GM18873 (cell line): ENCODE results near the gene MPZ.
A peak's percentile ranks its signal among the peaks of the same experiment; 100 is the strongest.
"Not testable (repeated sequence)": the region's sequence is repeated elsewhere in the genome, so short reads cannot be mapped to it uniquely, and the experiment has no call there.

Experiments used
- ATAC-seq: cut with Tn5 transposase; IDR thresholded peaks from one replicate; pipeline ENCODE4 v1.9.1; 2021; ENCODE audit warnings: mild to moderate bottlenecking, moderate library complexity, moderate number of reproducible peaks; ENCODE audit not compliant: unreplicated experiment, low FRiP score

The MPZ gene

DNA sequence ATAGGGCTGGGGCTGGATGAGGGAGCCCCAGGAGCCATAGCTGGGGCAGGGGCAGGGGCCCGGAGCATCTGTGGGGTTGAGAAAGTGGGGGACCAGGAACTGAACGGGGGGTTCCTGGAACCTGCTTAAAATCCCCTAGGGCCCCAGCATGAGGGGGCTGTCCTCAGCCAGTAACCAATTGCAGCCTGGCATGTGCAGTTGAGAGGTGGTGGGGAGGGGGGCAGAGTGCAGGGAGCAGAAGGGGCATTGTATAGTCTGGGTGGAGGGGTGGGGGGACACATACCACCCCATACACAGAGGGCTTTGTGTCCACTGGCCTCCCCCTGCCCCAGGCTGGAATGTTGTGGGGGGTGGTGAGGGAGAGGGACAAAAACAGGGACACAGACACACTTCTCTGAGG lies at the start of gene MPZ:
Gene MPZ, minus strand, starts transcription at position 101 of the 400 bp plus-strand sequence. Its CDS starts 63 bp downstream, at position 38.
- no peak for ATAC-seq

DNA sequence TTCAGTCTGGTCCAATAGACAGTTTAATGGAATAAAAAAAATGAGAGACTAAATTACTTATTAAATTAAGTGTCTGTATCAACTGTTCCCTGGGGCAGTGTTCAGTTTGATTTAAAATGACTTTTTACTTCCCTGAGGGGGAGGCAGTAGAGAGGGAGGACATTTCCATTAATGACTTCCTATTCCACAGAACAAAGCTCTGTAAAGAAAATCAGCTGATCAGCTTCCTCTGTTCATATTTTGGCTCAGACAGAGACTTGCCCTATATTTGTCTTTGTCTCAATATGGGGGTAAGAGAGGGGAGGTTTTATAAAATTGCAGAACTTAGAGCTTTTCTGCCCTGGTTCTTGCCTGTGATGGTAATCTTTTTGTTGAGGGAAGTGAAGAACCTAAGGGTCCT lies 49.5 kb upstream of the MPZ start:
- ATAC-seq, result no peak

DNA sequence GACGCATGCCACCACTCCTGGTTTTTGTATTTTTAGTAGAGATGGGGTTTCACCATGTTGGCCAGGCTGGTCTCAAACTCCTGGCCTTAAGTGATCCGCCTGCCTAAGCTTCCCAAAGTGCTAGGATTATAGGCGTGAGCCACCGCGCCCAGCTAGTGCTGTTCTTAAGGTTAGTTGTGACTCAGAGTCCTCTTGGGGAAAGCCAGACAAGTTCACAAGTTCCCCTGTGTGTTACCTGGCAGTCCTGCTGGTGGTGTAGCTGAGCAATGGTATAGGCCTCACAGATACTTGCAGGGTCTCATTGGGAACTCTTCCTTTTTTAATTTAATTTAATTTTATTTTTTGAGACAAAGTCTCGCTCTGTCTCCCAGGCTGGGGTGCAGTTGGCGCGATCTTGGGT lies 47.3 kb upstream of the MPZ start:
- no peak for ATAC-seq

DNA sequence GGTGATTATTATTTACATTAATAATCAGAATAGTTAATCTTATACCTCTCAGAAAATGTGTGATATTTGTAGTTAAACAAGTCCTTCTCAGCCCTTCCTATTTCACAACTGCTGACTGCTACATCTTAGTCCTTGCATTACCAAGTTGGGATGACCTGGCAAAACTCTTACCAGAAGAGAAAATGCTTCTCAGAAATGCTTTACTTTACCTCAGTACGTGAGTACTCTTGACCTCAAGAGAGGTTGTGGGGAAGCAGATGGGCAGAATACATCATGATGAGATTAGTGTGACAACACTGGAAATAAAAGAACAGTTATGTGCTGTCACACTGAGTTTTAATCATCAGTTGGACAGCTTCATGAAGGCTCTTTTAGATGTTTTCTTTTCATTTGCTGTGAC lies 41.7 kb upstream of the MPZ start:
- ATAC-seq, result no peak

DNA sequence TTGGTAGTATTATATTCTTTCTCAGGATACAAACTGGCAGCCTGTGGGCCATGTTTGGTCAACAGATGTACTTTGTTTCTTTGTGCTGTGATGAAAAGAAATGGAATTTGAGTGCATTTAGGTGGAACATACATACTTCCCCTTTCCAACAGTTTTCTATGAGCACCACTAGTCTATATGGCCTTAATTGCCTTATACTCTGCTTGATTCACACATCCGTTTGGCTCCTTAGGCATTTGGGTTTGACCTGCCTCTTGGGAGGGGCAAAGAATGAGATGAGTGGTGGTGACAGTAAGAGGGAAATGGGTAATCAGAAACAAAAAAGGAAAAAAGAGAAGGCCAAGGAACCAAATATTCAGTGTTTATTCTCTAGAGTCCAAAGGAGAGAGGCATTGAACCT lies 40.9 kb upstream of the MPZ start:
- no peak for ATAC-seq

DNA sequence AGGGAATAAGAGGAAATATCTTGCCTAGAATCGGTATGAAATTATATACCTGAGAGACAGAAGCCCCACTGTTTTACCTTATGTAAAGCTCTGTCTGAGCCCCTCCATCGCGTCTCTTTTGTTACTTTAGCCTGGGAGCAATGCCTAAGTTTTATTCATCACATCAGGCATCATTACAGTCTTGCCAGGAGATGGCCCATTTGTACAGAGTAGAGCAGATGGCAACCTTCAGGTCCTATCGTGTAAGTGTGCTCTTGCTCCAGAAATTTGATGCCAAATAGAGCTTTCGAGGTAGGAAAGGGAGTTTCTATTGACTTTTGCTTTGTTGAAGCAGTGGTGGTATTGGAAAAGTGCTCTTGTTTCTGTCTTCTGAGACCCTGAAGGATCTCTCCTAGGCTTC lies 33.1 kb upstream of the MPZ start:
- no peak for ATAC-seq

DNA sequence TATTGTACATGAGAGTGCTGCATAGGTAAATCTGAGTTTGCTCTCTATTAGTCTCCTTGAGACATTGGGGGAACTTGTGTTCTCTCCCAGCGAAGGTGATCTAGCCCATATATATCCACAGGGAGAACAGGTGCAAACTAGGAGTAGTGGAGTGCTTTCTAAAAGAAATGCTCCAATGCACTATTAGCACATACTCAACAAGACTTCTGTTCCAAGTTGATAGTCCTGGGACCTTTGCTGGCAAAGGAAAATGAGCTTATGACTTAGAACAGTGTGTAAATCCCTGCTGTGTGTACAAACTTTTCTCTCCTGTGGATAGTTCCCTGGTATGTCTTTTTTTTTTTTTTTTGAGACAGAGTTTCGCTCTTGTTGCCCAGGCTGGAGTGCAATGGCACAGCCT lies 32.4 kb upstream of the MPZ start:
- no peak for ATAC-seq

DNA sequence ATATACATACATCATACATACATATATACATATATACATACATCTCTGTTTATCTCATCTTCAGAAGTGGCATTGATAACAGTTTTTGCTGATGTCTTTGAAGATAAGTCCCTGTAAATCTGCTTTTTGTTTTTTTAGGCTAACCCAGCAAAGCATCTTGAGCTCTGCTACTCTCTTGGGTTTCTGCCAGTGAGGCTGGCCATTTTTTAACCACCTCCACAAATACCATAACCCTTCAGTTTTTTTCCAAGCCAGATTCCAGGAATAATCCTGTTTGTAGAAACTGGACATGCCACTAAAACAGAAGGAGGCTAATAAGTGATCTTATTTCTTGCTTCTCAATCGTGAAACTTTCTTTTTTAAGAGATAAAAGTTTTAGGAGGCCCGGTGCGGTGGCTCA lies 26.0 kb upstream of the MPZ start:
- no peak for ATAC-seq

DNA sequence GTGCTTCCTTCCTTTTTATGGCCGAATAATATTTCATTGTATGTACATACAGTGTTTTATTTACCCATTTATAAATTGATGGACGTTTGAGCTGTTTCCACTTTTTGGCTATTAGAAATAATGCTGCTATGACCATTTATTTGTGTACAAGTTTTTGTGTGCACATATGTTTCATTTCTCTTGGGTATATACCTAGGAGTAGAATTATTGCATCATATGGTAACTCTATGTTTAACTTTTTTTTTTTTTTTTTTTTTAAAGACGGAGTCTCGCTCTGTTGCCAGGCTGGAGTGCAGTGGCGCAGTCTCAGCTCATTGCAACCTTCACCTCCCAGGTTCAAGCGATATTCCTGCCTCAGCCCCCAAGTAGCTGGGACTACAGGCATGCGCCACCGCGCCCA lies 23.4 kb upstream of the MPZ start:
- ATAC-seq, result no peak

DNA sequence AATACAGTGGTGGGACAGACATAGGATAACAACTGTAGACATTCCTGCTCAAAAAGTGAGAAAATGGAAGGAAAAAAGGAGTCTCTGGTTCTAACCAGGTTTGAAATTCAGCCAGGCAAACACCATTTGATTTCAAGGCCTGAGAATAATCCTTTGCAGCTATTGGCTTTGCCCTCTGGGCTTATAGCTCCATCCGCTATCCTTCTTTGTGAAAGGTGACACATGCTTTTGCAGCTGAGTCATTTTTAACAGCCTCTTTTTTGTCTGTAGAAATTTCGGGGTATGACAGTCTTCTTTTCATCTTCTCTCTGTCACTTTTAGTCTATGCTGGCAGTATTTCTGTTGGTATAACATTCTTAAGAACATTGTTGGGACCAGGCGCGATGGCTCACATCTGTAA lies 20.6 kb upstream of the MPZ start:
- no peak for ATAC-seq

DNA sequence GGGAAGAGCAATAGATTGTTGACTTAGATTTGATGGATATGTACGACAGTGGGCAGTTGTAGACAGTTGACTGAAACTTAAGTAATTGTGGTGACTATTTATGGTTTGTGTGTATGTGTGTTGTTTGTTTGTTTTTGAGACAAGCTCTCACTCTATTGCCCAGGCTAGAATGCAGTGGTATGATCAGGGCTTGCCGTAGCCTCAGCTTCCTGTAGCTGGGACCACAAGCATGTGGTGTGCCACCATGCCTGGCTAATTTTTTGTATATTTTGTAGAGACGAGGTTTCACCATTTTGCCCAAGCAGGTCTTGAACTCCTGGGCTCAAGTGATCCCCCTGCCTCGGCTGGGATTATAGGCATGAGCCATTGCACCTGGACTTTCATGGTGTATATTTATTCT lies 14.3 kb upstream of the MPZ start:
- no peak for ATAC-seq

DNA sequence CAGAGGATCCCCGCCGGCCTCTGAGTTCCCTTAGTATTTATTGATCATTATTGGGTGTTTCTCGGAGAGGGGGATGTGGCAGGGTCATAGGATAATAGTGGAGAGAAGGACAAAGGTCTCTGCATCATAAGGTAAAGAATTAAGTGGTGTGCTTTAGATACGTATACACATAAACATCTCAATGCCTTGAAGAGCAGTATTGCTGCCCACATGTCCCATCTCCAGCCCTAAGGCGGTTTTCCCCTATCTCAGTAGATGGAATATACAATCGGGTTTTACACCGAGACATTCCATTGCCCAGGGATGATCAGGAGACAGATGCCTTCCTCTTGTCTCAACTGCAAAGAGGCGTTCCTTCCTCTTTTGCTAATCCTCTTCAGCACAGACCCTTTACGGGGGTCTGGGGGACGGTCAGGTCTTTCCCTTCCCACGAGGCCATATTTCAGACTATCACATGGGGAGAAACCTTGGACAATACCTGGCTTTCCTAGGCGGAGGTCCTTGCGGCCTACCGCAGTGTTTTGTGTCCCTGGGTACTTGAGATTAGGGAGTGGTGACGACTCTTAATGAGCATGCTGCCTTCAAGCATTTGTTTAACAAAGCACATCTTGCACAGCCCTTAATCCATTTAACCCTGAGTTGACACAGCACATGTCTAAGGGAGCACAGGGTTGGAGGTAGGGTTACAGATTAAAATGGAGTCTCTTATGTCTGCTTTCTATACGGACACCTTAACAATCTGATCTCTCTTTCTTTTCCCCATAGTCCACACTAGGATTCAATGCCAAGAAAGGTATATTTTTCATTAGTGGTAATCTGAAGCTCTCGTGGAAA lies 6.3 kb upstream of the MPZ start:
- ATAC-seq, result not testable (repeated sequence)

DNA sequence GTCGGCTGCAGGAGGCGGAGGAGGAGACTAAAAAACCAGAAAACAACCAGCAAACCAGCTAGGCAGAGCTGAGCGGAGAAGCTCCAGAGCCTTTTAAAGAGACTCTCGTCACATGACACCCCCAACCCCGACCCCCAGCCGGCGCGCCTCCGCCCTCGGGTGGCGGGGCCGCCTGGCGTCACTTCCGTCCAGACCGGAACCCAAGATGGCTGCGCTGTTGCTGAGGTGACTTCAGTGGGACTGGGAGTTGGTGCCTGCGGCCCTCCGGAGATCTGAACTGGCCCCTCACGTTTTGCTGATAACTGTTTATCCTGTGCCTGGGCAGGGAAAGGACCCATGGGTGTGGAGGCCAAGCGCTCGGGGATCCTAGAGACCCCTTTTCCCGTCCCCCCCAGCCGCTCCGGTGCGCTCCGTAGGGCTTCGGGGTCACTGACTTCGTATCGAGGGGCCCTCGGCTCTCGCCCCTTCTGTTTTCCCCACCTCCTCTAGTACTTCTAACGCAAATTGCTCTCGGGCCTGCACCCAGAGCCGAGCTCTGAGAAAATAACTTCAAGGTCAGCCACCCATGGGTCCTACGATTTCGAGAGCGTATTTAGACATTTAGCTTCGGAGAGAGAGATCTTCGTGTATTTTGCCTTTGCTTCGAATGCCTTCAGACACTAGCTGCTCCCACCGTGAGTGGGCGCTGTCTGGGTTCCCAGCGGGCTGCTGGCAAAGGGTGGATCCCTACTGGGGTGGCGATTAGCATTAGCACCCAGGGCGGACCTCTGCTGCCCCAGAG lies 4.6 kb upstream of the MPZ start, which contains the start of gene SDHC:
Gene SDHC, plus strand, starts transcription at position 181 of the 781 bp plus-strand sequence. Its CDS starts 25 bp downstream, at position 206.
- peak; percentile 74 for ATAC-seq

DNA sequence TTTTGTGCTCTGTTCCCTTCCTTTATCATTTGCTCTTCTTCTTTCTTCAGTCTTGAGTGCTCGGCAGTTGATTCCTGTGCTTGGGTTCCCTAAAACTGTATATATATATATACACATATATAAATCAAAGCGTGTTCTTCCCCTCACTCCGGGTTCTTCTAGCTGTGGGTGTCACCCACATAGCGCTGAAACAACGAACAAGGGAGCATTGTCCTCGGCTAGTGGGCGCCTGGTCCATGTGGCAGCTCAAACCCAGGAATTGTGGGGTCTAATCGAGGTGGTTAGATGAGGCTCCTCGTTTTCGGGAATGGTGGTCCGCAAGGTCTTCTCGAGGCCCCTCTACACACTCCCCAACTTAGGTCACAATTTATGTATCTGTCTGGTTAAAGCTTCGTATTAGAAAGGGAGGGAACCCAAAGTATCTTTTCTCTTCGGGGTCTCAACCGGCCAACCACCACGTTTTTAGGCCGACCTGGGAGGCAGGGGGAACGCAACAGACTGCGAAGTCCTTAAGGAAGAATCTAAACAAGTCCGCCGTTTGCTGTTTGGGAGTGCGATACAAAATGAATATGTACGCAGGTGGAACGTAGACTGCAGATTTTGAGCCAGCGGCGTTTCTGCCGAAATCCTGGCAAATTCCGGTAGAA lies 3.9 kb upstream of the MPZ start:
- ATAC-seq, result no peak

DNA sequence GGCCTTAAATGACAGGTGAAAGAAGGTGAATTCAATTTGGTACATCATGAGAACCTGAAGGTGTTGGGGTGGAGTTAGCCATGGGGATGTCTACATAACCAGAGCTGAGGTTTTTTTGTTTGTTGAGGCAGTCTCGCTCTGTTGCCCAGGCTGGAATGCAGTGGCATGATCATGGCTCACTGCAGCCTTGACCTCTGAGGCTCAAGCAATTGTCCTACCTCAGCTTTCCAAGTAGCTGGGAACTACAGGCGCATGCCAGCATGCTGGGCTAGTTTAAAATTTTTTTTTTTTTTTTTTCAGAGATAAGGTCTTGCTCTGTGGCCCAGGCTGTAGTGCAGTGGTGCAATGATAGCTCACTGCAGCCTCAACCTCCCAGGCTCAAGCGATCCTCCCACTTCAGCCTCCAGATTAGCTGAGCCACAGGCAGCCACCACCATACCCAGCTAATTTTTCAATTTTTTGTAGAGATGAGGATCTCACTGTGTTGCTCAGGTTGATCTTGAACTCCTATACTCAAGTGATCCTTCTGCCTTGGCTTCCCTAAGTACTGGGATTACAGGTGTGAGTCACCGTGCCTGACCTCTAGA lies 1.9 kb upstream of the MPZ start:
- no peak for ATAC-seq

DNA sequence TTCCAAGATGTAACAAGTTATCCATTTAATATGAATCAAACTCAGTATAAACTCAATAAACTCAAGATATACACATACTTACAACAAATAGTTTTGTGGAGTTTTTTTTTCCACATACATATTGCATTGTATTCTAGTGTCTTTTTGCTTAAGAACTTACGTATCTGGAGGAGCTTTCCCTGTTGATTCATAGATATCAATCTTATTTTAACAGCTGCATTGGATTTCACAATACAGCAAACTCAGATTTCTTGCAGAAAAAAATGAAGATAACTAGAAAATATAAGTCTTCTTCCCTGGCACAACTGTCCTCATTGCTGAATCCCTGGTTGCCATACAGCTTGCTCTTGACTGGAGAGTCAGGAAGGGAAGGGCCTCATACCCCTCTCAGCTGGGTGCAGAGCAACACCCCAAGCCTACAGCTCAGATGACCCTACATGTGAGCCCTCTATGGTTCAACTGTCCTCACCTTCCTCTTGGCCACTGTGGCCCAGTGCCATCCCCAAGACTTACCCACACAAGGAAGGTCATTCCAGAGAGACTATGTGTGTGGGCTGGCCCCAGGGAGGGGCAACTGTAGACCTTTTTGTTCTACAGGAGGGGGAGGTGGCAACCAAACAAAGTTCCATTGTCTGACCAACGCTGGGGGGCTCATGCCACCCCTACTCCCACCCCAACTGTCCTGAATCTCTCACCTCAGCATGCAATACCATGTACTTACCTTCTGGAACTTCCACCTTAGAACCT lies 1.7 kb downstream of the MPZ start:
- ATAC-seq, result no peak

DNA sequence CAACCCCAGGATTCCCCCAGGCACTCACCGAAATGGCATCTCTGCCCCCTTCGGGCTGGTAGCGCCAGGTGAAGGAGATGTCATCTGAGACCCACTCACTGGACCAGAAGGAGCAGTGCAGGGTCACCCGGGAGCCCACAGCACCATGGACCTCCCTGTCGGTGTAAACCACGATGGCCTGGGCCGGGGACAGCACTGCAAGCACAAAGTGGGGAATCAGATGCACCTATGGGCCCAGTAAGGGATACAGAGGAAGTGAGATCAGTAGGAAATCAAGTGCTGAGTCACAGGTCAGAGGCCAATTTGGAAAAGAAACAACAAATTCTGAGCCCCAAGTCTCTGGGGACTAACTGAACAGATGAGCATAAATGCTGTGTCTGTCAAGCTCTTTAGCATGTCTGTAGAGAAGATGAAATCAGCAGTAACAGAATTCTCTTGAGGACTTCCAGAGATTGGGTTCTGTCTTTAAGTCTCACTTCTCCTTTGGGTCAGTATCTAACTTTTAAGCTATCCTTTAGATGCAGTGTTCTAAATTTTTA lies 2.5 kb downstream of the MPZ start:
- ATAC-seq, result no peak

DNA sequence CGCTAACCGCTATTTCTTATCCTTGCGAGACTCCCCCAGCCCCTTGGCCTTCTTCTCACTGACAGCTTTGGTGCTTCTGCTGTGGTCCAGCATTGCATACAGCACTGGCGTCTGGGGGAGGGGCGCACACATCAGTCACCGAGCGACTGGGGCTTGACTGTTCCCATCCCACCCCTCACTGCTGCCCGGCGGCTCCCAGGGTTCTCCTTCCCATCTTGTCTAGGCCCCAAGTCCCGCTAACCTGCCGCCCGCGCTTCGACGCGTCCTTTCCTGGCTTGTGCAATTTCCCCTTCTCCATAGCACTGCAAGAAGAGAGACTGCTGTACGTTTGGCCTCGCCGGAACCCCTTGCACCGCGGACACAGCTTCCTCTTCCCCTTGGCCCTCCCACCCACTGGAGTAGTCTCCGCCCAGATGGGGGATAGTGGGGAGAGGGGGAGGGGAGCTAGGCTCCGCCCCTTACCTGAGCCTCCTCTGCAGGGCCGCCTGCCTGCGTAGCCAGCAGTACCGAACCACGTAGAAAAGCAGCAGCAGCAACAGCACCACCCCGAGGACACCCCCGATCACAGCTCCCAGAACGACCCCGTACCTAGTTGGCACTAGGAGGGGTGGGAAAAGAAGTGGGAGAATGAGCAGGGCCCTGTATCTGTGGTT lies 3.8 kb downstream of the MPZ start:
- ATAC-seq, result peak; percentile 49
